ENCODE data around the gene TAAR6. TPM values are rescaled to one million over a fixed set of nuclear protein-coding genes. Genes with fewer than 3 reads are reported as not detected.

The TAAR6 gene
- total and polyA plus RNA-seq, 2 of the 8 experiments (the other 6 are each of a cell fraction or from before 2014, with no cell fraction given): 0.06 TPM; not detected in 1

DNA sequence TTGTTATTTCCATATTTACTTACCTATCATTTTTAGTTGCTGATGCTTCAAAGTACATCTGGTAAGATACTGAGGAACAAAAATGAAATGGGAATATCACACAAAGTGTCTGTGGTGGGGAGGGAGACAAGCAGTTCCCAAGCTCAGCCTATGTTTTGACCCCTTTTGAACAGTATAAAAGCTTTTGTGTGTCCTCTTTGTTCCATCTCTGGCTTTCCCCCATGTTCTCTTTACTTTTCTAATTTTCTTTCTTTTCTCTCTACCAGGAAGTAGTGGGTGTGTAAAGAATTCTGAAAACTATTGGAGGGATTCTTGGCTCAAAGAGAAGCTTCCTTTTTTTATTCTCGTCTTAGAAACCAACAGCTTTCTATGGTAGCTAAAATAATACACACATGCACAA lies 46.6 kb downstream of the TAAR6 start (continued):
- TF ChIP-seq, protein P1, sequence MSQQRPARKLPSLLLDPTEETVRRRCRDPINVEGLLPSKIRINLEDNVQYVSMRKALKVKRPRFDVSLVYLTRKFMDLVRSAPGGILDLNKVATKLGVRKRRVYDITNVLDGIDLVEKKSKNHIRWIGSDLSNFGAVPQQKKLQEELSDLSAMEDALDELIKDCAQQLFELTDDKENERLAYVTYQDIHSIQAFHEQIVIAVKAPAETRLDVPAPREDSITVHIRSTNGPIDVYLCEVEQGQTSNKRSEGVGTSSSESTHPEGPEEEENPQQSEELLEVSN (IDR thresholded peaks at IDR 0.05): no peak
- no peak for TF ChIP-seq RAD21 (IDR thresholded peaks at IDR 0.05 in 1 of 2, conservative IDR thresholded peaks at IDR 0.05 in 1 of 2; ENCODE audit: low read depth in 2 of 2, low read length in 2 of 2)
- no peak for TF ChIP-seq SIN3A (conservative IDR thresholded peaks at IDR 0.05 in 1 of 2, IDR thresholded peaks at IDR 0.05 in 1 of 2; ENCODE audit: low read depth in 1 of 2, low read length in 2 of 2)
- TF ChIP-seq, protein P2, sequence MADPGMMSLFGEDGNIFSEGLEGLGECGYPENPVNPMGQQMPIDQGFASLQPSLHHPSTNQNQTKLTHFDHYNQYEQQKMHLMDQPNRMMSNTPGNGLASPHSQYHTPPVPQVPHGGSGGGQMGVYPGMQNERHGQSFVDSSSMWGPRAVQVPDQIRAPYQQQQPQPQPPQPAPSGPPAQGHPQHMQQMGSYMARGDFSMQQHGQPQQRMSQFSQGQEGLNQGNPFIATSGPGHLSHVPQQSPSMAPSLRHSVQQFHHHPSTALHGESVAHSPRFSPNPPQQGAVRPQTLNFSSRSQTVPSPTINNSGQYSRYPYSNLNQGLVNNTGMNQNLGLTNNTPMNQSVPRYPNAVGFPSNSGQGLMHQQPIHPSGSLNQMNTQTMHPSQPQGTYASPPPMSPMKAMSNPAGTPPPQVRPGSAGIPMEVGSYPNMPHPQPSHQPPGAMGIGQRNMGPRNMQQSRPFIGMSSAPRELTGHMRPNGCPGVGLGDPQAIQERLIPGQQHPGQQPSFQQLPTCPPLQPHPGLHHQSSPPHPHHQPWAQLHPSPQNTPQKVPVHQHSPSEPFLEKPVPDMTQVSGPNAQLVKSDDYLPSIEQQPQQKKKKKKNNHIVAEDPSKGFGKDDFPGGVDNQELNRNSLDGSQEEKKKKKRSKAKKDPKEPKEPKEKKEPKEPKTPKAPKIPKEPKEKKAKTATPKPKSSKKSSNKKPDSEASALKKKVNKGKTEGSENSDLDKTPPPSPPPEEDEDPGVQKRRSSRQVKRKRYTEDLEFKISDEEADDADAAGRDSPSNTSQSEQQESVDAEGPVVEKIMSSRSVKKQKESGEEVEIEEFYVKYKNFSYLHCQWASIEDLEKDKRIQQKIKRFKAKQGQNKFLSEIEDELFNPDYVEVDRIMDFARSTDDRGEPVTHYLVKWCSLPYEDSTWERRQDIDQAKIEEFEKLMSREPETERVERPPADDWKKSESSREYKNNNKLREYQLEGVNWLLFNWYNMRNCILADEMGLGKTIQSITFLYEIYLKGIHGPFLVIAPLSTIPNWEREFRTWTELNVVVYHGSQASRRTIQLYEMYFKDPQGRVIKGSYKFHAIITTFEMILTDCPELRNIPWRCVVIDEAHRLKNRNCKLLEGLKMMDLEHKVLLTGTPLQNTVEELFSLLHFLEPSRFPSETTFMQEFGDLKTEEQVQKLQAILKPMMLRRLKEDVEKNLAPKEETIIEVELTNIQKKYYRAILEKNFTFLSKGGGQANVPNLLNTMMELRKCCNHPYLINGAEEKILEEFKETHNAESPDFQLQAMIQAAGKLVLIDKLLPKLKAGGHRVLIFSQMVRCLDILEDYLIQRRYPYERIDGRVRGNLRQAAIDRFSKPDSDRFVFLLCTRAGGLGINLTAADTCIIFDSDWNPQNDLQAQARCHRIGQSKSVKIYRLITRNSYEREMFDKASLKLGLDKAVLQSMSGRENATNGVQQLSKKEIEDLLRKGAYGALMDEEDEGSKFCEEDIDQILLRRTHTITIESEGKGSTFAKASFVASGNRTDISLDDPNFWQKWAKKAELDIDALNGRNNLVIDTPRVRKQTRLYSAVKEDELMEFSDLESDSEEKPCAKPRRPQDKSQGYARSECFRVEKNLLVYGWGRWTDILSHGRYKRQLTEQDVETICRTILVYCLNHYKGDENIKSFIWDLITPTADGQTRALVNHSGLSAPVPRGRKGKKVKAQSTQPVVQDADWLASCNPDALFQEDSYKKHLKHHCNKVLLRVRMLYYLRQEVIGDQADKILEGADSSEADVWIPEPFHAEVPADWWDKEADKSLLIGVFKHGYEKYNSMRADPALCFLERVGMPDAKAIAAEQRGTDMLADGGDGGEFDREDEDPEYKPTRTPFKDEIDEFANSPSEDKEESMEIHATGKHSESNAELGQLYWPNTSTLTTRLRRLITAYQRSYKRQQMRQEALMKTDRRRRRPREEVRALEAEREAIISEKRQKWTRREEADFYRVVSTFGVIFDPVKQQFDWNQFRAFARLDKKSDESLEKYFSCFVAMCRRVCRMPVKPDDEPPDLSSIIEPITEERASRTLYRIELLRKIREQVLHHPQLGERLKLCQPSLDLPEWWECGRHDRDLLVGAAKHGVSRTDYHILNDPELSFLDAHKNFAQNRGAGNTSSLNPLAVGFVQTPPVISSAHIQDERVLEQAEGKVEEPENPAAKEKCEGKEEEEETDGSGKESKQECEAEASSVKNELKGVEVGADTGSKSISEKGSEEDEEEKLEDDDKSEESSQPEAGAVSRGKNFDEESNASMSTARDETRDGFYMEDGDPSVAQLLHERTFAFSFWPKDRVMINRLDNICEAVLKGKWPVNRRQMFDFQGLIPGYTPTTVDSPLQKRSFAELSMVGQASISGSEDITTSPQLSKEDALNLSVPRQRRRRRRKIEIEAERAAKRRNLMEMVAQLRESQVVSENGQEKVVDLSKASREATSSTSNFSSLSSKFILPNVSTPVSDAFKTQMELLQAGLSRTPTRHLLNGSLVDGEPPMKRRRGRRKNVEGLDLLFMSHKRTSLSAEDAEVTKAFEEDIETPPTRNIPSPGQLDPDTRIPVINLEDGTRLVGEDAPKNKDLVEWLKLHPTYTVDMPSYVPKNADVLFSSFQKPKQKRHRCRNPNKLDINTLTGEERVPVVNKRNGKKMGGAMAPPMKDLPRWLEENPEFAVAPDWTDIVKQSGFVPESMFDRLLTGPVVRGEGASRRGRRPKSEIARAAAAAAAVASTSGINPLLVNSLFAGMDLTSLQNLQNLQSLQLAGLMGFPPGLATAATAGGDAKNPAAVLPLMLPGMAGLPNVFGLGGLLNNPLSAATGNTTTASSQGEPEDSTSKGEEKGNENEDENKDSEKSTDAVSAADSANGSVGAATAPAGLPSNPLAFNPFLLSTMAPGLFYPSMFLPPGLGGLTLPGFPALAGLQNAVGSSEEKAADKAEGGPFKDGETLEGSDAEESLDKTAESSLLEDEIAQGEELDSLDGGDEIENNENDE (IDR thresholded peaks at IDR 0.05; ENCODE audit: insufficient replicate concordance, low read length): no peak
- TF ChIP-seq HDAC2 (IDR thresholded peaks at IDR 0.05; ENCODE audit: borderline replicate concordance in 1 of 2, low read depth in 2 of 2, low read length in 2 of 2): no peak
- no peak for TF ChIP-seq RBBP5 (IDR thresholded peaks at IDR 0.05; ENCODE audit: borderline replicate concordance, low read depth, low read length)
- no peak for TF ChIP-seq CBX5 (IDR thresholded peaks at IDR 0.05; ENCODE audit: low read depth, low read length)
- TF ChIP-seq, protein P3, sequence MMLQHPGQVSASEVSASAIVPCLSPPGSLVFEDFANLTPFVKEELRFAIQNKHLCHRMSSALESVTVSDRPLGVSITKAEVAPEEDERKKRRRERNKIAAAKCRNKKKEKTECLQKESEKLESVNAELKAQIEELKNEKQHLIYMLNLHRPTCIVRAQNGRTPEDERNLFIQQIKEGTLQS (IDR thresholded peaks at IDR 0.05; ENCODE audit: insufficient read depth, low read depth, low read length): no peak
- no peak for TF ChIP-seq JUND (IDR thresholded peaks at IDR 0.05; ENCODE audit: low read length)
